Immature natural killer cell (primary cell): ENCODE measurements around the gene DSCAML1. TPM values are rescaled to one million over a fixed set of nuclear protein-coding genes. Genes with fewer than 3 reads are reported as not detected.

Experiments used
- DNase-seq, 3 donors: peaks; one replicate each; pipeline ENCODE4 v3.0.0; 2022; ENCODE audit warnings: mixed read lengths in 1 of 3
- H3K27ac Mint-ChIP-seq, 6 donors: one replicate each; pipeline ENCODE4 v1.8.0; 2020; ENCODE audit warnings: mixed read lengths in 6 of 6, mild to moderate bottlenecking in 5 of 6, inconsistent platforms in 4 of 6, moderate library complexity in 3 of 6
- H3K27me3 Mint-ChIP-seq, 3 donors: one replicate each; pipeline ENCODE4 v1.8.0; 2020 to 2021; ENCODE audit warnings: low read depth in 3 of 3, mild to moderate bottlenecking in 3 of 3, mixed read lengths in 3 of 3, moderate library complexity in 3 of 3, inconsistent platforms in 1 of 3
- H3K36me3 Mint-ChIP-seq, 3 donors: one replicate each; pipeline ENCODE4 v1.8.0; 2020; ENCODE audit warnings: mixed read lengths in 3 of 3, inconsistent platforms in 2 of 3, mild to moderate bottlenecking in 2 of 3
- H3K4me1 Mint-ChIP-seq, 2 donors: one replicate each; pipeline ENCODE4 v1.8.0; 2020; ENCODE audit warnings: inconsistent platforms in 2 of 2, mild to moderate bottlenecking in 2 of 2, mixed read lengths in 2 of 2, moderate library complexity in 1 of 2
- H3K4me3 Mint-ChIP-seq, 5 donors: one replicate each; pipeline ENCODE4 v1.8.0; 2020; ENCODE audit warnings: mild to moderate bottlenecking in 5 of 5, mixed read lengths in 5 of 5, inconsistent platforms in 3 of 5, moderate library complexity in 3 of 5
- H3K9me3 Mint-ChIP-seq, 6 donors: one replicate each; pipeline ENCODE4 v1.8.0; 2020; ENCODE audit warnings: mild to moderate bottlenecking in 6 of 6, mixed read lengths in 6 of 6, inconsistent platforms in 4 of 6, moderate library complexity in 3 of 6
- polyA plus RNA-seq, 3 donors: library from polyadenylated mRNA; unstranded; fragments of 300-500 nt; fragmentation: Illumina TruSeq; gene quantifications; one replicate each; pipeline ENCODE4 v1.2.3, GENCODE V29; 2021

The DSCAML1 gene
- polyA plus RNA-seq, 3 donors from 2014 or later: not detected

DNA sequence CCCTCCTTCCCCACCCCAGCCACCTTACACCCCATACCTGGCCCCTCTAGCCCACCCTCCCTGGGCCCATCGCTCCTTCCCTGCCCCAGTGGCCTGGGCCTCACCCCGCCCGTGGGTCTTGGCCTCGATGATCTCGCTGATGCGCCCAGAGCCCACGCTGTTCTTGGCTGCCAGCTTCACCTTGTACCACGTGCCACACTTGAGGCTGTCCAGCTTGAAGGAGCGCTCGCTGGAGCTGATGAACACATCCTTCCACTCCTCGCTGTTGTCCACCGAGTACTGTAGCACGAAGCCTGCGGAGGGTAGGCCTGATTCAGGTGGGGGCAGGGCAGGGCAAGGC is 359.3 kb downstream of the DSCAML1 start:
- H3K27ac Mint-ChIP-seq: no peak overlapping the region
- H3K27me3 Mint-ChIP-seq: peaks cover 2 to 16% (median 4%) of the 10 kb centered on the region in 3 donors
- peaks cover 0 to 2% (median 0%) of the 10 kb centered on the region in 6 donors for H3K9me3 Mint-ChIP-seq
- no peaks in the 10 kb centered on the region for H3K36me3 Mint-ChIP-seq
- no peaks in the 10 kb centered on the region for H3K4me1 Mint-ChIP-seq
- DNase-seq: no peak
- H3K4me3 Mint-ChIP-seq: no peak overlapping the region

DNA sequence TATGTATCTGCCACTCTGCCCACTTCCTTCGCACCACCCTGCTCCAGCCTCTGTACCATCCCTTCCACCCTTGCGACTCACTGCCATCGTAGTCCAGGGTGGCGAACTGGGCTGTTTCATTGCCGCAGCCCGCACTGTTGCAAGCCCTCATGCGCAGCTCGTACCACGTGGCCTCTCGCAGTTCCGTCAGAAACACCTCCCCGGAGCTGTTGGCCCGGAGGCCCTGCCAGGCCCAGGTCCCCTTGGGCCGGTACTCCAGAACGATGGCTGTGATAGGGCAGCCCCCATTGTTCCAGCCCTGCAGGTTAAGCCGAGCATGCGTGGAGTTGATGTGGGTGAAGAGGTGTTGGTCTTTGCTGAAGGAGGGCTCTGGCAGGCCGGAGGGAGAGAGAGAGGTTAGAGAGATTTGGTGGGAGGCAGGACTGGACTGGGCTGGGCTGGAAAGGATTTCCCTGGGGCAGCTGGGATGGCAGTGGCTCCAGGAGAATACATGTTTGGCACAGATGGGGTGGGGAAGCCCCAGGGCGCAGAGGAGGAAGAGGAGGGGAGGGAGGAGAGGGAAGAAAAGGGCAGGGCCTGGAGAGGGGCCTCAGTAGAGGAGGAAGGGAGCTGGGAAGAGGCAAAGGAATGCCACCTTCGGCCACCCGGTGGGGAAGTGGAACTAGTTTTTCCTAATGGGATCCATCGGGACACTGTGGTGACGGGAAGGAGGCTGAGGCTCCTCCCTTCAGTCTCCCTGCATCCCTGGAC is 359.8 kb downstream of the DSCAML1 start:
- Mint-ChIP-seq H3K36me3 (no peaks in the 10 kb centered on the region), H3K4me1 (no peaks in the 10 kb centered on the region), H3K4me3 (no peak overlapping the region), H3K27ac (no peak overlapping the region), H3K9me3 (peaks cover 0 to under 1% (median 0%) of the 10 kb centered on the region in 6 donors), H3K27me3 (peaks cover 2 to 14% (median 4%) of the 10 kb centered on the region in 3 donors)
- no peak for DNase-seq

DNA sequence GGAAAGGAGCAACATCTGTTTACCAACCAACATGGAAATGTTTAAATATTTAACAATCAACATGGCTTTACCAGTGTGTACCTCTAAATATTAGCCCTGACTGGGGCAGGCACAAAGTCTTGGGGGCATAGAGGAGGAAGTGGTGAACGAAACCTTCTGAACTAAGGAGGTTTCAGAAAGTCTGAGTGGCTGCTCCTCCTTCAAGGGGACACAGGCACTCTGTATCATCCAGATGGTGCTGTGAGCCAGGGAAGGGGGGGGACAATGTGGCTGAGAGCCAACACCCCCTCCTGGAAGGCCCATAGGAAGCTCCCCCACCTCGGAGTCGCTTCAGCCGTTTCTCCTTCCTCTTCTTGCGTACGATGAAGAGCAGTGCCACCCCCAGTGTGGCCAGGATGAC is 361.7 kb downstream of the DSCAML1 start:
- no peak for DNase-seq
- Mint-ChIP-seq H3K9me3 (no peaks in the 10 kb centered on the region), H3K4me1 (no peaks in the 10 kb centered on the region), H3K36me3 (no peaks in the 10 kb centered on the region), H3K27me3 (peaks cover 4 to 8% (median 4%) of the 10 kb centered on the region in 3 donors), H3K4me3 (no peak overlapping the region), H3K27ac (no peak overlapping the region)

DNA sequence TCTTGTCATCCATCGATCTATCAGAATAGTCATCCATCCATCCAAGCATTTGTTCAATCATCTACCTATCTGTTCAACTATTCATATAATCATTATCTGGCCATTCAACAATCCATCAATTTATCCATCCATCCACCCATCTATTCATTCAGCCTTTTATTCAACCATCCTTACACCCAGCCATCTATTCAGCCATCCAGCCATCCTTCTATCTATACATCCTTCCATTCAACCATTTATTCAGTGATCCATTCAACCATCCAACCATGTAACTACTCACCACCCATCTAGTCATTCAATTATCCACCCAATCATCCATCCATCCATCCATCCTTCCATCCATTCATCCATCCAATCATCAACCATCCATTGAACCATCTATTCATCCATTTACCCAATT is 362.5 kb downstream of the DSCAML1 start:
- H3K36me3 Mint-ChIP-seq: no peaks in the 10 kb centered on the region

DNA sequence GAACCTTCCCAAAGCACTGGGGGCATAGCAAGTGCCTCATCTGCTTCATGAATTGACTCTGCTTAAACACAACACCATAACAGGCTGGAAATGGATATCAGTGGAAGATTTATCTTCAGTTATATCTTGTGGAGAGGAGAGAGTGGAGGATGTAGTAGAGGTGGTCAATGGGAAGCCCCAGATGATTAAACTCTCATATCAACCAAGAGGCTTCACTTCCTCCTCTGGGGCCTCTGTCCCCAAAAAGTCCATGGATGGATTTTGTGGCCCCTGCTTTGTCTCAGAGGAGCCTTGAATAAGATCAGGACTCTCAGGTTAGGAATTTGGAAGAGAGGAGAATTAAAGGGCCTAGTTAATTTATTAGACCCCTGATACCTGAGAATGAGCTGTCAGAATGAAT is 363.3 kb downstream of the DSCAML1 start:
- H3K9me3 Mint-ChIP-seq: no peaks in the 10 kb centered on the region
- no peak overlapping the region for H3K4me3 Mint-ChIP-seq
- no peak for DNase-seq
- H3K27me3 Mint-ChIP-seq: peaks cover 4 to 13% (median 4%) of the 10 kb centered on the region in 3 donors
- H3K27ac Mint-ChIP-seq: no peak overlapping the region
- no peaks in the 10 kb centered on the region for H3K4me1 Mint-ChIP-seq
- no peaks in the 10 kb centered on the region for H3K36me3 Mint-ChIP-seq

More for the DNA sequence above, 362.5 kb downstream of the DSCAML1 start:
- H3K27ac Mint-ChIP-seq: no peak overlapping the region
- peaks cover 4 to 9% (median 4%) of the 10 kb centered on the region in 3 donors for H3K27me3 Mint-ChIP-seq
- DNase-seq: no peak
- H3K9me3 Mint-ChIP-seq: no peaks in the 10 kb centered on the region
- H3K4me1 Mint-ChIP-seq: no peaks in the 10 kb centered on the region
- H3K4me3 Mint-ChIP-seq: no peak overlapping the region

DNA sequence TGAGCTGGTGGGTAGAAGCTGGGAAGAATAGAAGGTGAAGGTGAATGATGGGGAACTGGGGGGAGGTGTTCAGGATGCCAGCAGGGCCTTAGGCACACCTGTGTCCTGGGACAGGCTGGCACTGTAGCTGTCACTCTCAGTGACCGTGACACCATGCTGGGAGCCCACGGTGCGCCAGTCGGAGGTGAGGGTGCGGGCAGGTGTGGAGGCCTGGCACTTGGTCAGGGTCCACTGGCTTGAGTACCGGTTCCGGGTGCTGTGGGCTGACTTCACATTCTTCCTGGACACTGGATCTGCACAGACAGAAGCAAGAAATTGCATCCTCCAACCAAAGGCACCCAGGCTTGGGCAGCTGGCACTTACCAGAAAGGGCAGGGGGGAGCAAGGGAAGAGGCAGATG is 365.6 kb downstream of the DSCAML1 start:
- H3K4me3 Mint-ChIP-seq: no peak overlapping the region
- H3K27me3 Mint-ChIP-seq: peaks cover 4 to 12% (median 4%) of the 10 kb centered on the region in 3 donors
- no peaks in the 10 kb centered on the region for H3K36me3 Mint-ChIP-seq
- H3K9me3 Mint-ChIP-seq: no peaks in the 10 kb centered on the region
- H3K4me1 Mint-ChIP-seq: peaks cover 2 to 9% of the 10 kb centered on the region in 2 donors
- DNase-seq: no peak
- no peak overlapping the region for H3K27ac Mint-ChIP-seq

DNA sequence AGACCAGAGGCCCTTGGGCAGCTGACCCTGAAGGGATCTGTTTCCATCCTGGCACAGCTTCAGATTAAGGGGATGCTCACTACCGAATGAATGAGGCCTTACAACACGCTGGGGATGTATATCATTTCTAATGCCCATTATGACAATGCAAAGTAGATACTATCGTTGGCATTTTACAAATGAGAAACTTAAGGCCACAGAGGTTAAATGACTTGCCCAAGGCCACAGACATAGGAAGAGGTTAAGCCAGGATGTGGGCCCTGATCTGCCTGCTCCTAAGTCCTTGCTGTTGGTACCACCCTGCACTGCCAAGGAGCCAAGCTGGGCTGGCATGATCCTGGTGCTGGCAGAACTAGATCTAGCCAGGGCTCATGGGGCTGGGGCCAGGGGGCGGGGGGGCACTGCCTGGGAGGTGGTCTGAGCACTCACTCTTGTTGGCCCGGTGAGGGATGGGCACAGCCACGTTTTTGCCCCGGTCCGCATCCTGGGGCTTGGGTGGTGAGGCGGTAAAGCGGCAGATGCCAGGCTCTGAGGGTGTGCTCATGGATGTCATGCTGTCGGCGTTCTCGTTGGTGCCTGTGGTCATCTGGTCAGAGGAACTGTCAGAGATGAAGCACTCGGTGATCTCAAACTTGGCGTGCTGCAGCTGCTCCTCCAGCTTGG is 366.6 kb downstream of the DSCAML1 start:
- H3K36me3 Mint-ChIP-seq: no peaks in the 10 kb centered on the region
- peaks cover 2 to 11% (median 2%) of the 10 kb centered on the region in 3 donors for H3K27me3 Mint-ChIP-seq
- H3K4me3 Mint-ChIP-seq: no peak overlapping the region
- H3K4me1 Mint-ChIP-seq: peaks cover 2 to 14% of the 10 kb centered on the region in 2 donors
- DNase-seq: no peak
- H3K9me3 Mint-ChIP-seq: no peaks in the 10 kb centered on the region
- no peak overlapping the region for H3K27ac Mint-ChIP-seq

DNA sequence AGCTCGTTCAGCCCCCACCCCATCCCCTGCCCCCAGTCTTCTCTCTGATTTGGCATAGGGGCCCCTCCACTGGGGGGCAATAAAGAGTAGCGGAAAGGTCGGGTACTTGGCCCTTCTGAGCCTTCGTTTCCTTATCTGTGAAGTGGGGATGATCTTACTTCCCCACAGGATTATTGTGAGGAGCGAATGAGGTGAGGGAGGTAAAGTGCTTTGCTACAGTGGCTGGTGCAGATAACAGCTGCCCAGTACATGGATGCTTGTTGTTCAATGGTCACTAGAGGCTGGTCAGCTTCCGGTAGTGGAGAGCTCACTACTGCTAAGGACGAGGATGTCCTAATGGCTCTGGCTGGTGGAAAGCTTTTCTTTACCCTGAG is 368.2 kb downstream of the DSCAML1 start:
- Mint-ChIP-seq H3K4me1 (peaks cover 2 to 14% of the 10 kb centered on the region in 2 donors), H3K9me3 (no peaks in the 10 kb centered on the region), H3K4me3 (no peak overlapping the region)

DNA sequence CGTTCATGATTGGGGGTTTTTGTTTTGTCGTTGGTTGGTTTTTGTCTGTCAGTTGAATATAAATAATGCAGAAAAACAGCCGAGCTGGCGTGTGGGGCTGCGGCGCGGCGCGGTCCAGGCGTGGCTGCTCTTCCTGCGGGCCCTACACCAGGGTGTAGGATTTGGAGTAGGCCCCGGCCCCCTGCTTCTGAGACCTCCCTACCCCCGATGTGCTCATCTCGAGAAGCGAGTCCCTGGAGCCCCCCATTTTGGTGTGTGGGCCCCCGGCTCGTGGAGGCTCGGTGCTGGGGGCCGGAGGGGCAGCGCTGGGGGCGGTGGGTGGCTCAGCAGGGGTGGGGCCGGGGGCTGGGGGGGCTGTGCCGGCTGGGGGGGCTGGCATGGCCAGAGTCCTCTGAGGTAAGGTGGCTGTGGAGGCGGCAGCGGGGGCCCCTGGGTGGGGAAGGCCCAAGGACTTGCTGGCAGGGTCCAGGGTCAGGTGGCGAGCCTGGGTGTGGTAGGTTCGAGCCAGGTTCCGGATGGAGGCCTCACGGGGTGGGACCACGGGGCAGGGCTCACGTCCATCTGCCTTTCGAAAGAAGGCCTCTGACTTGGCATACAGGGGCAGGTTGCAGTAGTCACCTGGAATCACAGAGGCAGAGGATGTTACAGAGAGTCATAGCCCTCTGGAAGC is 368.7 kb downstream of the DSCAML1 start:
- Mint-ChIP-seq H3K9me3 (no peaks in the 10 kb centered on the region), H3K36me3 (no peaks in the 10 kb centered on the region), H3K27ac (no peak overlapping the region), H3K4me3 (no peak overlapping the region), H3K4me1 (peaks cover 2 to 14% of the 10 kb centered on the region in 2 donors), H3K27me3 (peaks cover 2 to 11% (median 2%) of the 10 kb centered on the region in 3 donors)
- no peak for DNase-seq

More for the DNA sequence above, 368.2 kb downstream of the DSCAML1 start:
- H3K36me3 Mint-ChIP-seq: no peaks in the 10 kb centered on the region
- no peak overlapping the region for H3K27ac Mint-ChIP-seq
- DNase-seq: no peak
- peaks cover 2 to 11% (median 2%) of the 10 kb centered on the region in 3 donors for H3K27me3 Mint-ChIP-seq

DNA sequence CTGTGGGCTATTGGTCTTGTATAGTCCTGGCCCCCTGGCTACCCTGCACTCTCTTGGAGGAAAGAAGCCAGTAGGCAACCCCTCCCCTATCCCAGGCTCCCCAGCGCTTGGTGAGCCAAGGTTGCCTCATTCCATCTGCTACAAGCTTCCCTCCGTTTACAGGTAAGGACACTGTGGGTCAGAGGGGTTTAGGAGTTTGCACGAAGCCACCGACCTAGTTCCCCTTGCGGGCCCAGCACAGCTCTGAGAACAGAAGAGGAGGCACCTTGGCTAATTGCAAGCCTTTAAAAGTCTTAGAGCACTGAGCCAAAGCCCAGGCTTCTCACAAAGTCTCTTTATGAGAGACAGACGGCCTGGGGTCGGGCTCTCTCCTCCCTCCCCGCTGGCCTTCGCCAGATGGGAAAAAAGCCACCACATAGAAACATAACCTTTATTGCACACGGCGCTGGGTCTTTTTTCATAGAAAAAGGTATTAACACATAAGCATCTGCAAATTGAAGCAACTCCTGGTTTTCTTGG is 369.6 kb downstream of the DSCAML1 start:
- H3K27ac Mint-ChIP-seq: no peak overlapping the region
- H3K36me3 Mint-ChIP-seq: no peaks in the 10 kb centered on the region
- peaks cover 2 to 14% of the 10 kb centered on the region in 2 donors for H3K4me1 Mint-ChIP-seq
- H3K9me3 Mint-ChIP-seq: no peaks in the 10 kb centered on the region
- no peak for DNase-seq
- peaks cover 2 to 11% (median 2%) of the 10 kb centered on the region in 3 donors for H3K27me3 Mint-ChIP-seq
- H3K4me3 Mint-ChIP-seq: no peak overlapping the region

DNA sequence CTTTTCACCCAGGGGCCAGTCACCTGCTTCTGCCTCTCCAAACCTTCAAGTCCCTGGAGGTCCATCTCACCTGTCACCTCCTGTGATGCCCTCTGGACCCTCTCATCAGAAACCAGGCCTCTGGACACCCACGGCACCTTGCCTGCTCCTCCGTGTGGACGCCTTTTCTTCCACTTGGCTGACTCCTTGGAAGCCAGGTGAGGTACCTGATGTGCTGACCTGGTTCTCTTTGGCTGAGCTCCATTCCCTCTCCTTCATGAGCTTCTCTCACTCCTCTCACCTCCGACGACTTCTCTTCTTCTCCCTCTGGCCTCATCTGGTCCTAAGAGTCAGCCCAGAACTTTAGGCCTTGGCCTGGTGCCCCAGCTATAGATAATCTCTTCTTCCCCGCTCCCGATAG is 370.1 kb downstream of the DSCAML1 start:
- H3K27ac Mint-ChIP-seq: no peak overlapping the region
- H3K4me3 Mint-ChIP-seq: peak overlapping the region in 1 of 5 donors; percentile 14
- peaks cover 2 to 11% (median 2%) of the 10 kb centered on the region in 3 donors for H3K27me3 Mint-ChIP-seq
- no peaks in the 10 kb centered on the region for H3K9me3 Mint-ChIP-seq
- DNase-seq: no peak
- no peaks in the 10 kb centered on the region for H3K36me3 Mint-ChIP-seq
- peaks cover 2 to 14% of the 10 kb centered on the region in 2 donors for H3K4me1 Mint-ChIP-seq

DNA sequence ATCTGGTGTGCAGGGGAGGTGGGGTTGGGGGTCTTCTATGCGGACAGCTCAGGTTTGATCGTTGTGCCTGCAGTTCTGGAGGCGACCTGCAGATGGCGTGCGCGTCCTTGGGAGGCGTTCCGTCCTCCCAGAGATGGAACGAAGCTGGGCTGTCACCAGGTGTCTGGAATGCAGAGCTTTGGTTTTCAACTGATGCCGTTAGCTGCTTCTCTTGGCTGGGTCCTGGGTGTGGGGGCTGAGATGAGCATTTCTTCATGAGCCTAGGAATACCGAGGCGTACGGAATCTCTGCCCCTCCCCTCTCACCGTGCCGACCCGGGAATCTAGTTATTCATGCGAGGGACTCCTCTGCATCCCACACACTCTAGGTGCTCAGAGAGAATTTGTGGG is 370.7 kb downstream of the DSCAML1 start:
- Mint-ChIP-seq H3K4me1 (peaks cover 2 to 14% of the 10 kb centered on the region in 2 donors), H3K36me3 (no peaks in the 10 kb centered on the region), H3K27me3 (peaks cover 2 to 11% (median 2%) of the 10 kb centered on the region in 3 donors), H3K27ac (peak overlapping the region in 1 of 6 donors; percentile 70), H3K9me3 (no peaks in the 10 kb centered on the region), H3K4me3 (no peak overlapping the region)
- DNase-seq: peak; percentile 35 to 39 (median 35)

DNA sequence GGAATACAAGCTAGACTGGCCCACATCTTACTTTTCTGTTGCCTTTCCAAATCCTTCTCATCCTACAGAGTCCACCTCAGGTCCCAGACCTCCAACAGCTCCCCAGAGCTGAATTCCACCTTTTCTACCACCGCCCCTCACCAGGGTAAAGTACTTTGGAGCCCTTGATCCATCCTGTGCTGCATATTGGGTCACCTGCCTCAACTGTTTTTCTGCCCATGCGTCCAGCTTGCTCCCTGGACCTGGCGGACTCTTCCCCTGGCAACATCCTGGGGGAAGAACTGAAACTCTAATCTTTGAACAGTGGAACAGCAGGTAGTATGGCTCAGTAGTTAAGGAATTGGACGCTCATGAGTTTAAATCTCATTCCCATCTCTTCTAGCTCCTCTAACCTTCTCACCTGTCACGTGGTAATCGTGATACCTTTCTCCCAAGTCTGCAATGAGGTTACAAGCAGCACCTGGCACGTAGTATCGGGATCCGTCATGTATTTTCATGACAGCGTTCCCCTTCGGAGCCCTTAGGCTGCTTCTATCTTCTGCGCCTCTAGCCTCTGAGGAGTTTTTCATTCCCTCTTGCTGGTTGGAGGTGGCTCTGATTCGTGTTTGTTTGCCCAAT is 371.2 kb downstream of the DSCAML1 start:
- Mint-ChIP-seq H3K9me3 (no peaks in the 10 kb centered on the region), H3K36me3 (no peaks in the 10 kb centered on the region), H3K4me3 (no peak overlapping the region), H3K27me3 (peaks cover 1 to 11% (median 2%) of the 10 kb centered on the region in 3 donors), H3K27ac (peak overlapping the region in 1 of 6 donors; percentile 70), H3K4me1 (peaks cover 2 to 14% of the 10 kb centered on the region in 2 donors)
- DNase-seq: no peak
